Ramos (cell line): ENCODE measurements around the gene TEX52.

Experiments used
- in situ Hi-C: fragments of 300-500 bp; cut with MboI; formaldehyde crosslinking; loops from one replicate; pipeline ENCODE4 v1.14.3; 2022; ENCODE audit warnings: low sequenced_read_pairs; ENCODE audit not compliant: unreplicated experiment

The TEX52 gene

DNA sequence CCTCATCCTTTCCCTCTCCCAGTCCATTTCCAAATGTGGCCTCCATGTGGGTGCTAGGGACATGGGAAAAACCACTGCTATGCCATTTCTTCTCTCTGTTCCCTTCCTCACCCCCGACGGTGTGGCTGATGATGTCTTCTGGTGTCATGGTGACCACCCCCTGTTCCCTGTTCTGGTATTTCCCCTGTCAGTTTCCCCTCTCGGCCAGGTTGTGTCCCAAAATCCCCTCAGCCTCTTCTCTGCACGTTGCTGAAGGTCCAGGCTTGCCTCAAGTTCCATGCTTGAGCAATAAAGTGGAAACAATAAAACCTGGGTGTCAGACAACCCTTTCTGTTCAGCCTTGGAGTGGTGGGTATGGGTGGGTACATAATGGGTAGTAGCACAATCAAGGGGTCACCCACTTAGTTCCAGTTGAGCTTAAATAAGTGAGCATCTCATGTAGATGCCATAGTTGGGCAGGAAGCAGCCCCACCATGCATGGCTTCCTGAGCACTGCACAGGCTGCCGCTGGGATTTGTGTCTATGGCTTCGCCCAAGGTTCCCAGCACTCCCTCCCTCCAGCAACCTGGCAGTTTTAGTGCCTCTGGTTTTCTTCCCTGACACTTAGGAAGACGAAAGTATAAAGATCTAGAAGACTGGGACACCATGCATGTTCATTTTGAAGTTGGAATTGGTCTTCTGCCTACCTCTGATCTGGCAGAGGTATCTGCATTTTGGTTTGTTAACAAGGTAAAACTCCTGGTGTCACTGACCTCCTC lies 53.0 kb downstream of the TEX52 start:
- in situ Hi-C loops, result no loop called here

DNA sequence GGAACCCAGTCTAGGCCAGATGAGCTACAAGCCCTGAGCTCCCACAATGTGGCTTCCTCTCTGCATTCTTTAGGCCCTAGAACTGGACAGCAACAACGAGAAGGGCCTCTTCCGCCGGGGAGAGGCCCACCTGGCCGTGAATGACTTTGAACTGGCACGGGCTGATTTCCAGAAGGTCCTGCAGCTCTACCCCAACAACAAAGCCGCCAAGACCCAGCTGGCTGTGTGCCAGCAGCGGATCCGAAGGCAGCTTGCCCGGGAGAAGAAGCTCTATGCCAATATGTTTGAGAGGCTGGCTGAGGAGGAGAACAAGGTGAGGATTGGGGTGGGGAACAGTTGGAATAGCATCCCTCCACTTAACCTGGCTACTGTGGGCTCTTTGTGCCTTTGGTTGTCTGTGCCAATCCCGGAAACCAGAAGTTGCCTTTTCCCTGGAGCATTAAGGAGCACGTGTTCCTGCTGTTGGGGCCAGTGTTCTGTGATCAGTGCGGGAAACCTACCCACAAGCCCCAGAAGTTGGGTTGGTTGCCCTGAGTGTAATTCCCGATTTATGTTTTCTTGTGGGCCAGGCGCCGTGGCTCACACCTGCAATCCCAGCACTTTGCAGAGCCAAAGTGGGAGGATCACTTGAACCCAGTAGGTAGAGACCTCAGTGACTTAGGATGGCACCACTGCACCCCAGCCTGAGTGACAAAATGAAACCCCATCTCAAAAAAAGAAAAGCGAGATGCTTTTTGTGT lies 55.6 kb downstream of the TEX52 start:
- in situ Hi-C loops, result no loop called here

DNA sequence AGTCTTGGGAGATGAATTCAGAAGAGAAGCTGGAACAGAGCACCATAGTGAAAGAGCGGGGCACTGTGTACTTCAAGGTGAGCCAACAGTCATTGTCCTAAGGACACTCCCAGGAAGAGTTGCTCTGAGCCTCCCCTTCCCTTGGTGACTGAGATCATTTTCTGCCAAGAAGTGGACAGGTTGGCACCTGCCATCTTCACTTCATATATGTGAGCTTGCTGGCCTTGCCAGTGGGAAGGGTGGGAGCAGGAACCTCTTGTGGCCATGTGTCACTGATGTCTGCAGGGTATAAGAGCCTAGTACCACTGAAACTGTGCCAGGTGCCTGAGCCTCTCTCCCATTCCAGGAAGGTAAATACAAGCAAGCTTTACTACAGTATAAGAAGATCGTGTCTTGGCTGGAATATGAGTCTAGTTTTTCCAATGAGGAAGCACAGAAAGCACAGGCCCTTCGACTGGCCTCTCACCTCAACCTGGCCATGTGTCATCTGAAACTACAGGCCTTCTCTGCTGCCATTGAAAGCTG lies 56.7 kb downstream of the TEX52 start:
- in situ Hi-C loops, result no loop called here
